ENCODE measurements around the gene RNPS1.

The RNPS1 gene

DNA sequence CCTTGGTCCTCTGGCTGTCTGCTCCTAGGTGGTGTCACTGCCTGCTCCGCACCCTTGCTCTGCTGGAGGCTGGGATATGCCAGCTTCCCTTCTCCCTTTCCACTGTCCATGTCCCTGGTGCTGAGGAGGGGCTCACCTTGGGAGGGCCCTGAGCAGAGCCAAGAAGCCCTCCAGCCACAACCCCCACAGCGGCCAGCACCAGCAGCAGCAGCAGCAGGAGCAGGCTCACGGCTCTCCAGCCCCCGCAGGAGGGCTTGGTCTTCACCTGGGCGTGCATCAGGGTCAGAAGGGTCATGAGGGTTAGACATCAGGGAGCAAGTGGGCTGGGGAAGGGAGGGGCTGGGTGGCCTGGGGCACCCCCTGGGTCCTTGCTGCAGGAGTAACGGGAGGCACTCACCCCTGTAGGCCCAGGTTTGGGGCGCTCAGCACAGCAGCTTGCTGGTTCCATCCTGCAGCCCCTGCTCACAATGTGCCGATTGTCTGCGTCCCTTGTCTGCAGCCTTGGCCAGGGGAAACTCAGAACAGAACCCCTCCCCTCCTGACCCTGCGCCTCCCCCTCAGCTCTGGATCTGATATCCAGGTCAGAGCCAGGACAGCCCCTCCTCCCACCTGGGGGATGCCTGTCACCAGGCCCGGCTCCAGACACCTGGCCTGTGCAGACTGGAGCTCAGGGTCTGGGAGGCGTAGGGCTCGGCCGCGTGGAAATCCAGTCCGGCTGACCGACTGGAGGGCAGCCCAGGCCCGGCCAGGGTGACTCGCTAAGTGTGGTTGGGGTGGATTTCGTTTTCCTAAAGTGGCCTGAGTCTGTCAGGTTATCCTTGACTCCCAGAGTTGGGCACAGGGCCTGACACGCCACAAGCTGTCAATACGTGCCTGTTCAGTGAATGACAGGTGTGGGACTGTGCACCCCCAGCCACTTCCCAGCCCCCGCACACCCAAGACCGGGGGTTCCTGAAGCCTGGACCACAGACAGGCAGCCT, 57.2 kb downstream of the RNPS1 start, which contains the start of gene BRICD5:
TSS of gene BRICD5 (minus strand) at position 478 of the 980 bp plus-strand sequence. CDS start at position 448, 30 bp downstream.
- no peak for DNase-seq

DNA sequence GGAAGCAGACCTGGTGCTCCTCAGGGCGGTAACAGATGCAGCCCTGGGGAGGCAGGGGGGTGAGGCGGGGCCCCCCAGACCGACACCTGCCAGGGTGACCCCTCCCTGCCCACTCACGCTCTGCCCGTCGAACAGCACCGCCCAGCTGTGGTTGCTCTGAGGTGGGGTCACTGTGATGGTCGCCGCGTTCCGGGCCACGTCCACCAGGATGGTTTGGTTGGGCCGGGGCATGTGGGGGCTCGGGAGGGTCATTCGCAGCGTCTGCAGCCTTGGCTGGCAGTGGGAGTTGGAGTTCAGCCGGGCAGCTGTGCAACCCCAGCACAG, 58.0 kb downstream of the RNPS1 start:
- DNase-seq = no peak

DNA sequence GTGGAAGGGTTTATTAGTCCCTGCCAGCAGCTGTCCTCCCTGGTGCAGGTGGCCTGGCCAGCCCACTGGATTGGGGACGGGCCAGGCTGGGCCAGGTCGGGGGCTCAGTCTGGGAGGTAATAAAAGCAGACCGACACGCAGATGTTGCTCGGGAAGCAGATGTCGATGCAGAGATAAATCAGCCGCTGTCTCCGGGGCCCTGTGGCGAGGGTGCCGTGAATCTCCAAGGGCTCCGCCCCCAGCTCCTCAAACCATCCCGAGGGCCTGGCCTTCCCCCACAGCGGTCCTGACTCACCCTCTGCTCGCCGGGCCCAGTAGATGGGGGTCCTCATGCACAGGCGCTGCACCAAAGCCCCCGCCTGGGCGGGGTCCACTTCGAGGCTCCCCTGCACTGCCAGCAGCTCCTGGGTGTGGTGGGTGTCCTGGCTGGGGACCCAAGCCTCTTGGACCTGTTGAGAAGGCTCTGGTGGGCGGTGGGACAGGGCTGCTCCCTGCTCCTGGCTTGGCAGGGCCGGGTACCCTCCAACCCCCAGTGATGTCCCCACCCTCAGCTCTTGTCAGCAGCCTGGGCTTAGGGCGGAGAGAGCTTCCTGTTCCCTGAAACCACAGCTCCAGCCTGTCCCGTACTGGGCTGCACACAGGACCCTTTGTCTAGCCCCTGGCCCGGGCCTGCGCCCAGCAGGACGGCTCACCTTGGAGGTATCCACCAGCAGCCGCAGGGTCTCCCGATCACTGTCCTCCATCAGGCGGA, 58.5 kb downstream of the RNPS1 start:
- no peak for DNase-seq

DNA sequence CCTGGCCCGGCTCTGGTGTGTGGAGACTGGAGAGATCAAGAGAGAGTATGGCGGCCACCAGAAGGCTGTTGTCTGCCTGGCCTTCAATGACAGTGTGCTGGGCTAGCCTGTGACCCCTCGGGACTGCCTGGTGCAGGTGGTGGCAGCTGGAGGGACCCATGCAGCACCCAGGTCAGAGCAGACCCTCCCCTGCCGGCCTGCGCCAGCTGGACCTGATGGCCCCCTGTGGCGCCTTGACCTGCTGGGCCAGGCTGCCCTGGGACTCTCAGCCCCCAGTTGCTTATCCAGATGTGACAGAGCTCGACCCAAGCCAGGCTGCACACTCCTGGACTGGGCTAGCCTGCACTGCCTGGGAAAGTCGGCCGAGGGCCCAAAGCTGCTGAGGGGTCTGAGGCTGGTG, 59.2 kb downstream of the RNPS1 start:
- no peak for DNase-seq

DNA sequence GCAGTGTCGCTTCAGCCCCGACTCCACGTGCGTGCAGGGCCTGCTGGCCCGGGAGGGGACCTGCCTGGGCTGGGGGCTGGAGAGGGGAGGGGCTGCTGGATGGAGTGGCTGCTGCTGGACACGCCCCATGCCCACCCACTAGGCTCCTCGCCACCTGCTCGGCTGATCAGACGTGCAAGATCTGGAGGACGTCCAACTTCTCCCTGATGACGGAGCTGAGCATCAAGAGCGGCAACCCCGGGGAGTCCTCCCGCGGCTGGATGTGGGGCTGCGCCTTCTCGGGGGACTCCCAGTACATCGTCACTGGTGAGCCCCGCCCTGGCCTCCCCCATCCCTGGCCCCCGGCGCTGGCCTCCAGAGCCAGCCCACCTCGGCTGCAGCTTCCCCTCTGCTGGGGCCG, 59.6 kb downstream of the RNPS1 start:
- DNase-seq = no peak

DNA sequence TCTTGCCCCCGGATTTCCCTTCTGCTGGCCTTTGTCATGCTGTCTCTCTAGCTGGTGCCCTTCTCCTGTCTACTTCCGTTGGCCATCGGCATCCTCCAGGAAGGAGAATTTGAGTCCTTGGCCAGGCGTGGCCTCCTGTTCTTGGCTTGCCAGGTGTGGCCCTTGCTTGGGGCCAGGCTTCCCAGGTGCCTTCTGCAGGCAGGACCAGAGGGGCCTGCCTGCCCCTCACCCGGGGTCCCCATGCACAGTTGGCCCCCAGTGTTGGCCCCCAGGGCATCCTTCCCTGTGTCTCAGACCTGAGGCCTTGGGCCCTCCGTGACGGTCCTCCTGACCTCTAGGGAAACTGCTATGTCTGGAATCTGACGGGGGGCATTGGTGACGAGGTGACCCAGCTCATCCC, 60.1 kb downstream of the RNPS1 start:
- DNase-seq = no peak

DNA sequence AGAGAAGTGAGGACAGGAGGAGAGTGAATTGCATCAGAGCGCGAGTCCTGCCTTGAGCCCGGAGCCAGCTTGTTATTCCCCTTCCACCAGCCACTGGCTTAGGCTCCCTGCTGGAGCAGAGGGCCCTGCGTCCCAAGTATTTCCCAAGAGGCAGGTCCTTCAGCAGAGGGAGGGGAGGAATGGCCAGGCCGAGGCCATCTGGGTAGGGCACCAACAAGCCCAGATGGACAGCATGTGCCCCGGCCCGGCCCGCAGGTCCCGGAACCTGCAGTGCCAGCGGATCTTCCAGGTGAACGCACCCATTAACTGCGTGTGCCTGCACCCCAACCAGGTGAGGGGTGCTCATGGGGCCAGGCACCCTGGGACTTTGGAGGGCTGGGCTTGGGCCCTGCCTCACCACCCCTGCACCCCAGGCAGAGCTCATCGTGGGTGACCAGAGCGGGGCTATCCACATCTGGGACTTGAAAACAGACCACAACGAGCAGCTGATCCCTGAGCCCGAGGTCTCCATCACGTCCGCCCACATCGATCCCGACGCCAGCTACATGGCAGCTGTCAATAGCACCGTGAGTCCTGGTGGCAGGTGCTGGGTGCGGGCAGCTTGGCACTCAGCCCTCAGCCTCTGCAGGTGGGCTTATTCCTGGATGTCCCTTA, 61.0 kb downstream of the RNPS1 start:
- no peak for DNase-seq

DNA sequence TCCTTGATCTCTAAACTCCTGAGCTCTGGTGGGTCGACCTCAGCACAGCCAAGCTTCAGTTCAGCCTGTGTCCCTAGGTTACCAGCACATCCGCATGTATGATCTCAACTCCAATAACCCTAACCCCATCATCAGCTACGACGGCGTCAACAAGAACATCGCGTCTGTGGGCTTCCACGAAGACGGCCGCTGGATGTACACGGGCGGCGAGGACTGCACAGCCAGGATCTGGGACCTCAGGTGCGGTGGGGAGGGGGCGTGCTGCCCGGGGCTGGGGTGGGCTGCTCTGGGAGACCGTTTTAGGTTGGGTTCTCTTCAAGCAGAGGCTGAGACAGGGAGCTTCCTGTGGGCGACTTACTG, 61.5 kb downstream of the RNPS1 start:
- no peak for DNase-seq

DNA sequence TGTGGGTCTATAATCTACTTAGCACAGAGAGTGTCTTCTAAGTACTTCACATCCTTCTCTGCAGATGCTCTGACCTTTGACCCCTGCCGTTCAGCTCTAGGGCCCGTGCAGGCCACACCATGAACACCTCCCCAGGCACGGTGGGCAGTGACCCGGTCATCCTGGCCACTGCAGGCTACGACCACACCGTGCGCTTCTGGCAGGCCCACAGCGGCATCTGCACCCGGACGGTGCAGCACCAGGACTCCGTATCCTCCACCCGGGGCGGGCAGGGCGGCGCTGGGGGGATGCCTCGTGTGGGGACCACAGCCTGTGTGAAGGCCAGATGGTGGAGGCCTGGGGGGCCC, 62.0 kb downstream of the RNPS1 start:
- no peak for DNase-seq

DNA sequence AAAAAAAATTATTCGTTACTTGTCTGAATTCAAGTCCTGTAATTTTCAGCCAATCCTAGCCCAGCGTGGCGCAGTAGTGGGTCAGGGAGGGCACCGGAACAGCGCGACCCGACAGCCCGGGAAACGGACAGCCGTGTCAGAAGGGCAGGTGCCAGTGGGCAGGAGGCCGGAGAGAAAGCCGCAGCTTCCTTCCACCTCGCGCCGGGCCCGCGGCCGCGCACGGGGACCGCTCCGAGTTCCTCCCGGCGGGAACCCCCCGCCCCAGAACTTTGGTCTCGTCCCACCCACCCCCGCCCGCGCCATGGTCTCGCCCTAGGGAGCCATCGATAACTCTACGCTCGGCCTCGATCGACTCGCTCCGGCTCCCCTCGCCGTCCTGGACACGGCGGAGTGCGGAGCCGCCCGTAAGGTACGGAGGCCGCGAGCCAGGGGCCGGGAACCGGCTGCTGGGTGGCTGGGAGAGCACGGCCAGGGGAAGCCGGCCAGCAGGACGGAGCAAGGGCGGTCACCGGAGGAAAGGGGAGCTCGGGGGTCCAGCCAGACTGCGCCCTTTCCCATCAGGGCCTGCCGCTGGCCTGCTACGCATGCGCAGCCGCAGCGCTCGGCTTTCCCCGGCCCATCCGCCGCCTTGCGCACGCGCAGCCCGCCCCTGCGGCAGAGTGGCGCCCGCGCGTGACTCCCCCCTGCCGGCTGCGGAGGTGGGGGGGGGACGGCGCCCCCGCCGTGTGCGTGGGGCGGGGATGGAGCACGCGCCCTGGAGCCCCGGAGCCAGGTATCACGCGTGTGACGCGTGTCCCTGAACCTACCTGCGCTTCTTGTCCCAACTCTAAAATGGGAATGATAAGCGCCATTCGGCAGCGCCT, 62.6 kb downstream of the RNPS1 start, which contains the start of gene MLST8:
TSS of gene MLST8 (plus strand) at position 351 of the 863 bp plus-strand sequence. CDS start 632 bp downstream, outside the sequence.
- DNase-seq = peak; percentile 82

DNA sequence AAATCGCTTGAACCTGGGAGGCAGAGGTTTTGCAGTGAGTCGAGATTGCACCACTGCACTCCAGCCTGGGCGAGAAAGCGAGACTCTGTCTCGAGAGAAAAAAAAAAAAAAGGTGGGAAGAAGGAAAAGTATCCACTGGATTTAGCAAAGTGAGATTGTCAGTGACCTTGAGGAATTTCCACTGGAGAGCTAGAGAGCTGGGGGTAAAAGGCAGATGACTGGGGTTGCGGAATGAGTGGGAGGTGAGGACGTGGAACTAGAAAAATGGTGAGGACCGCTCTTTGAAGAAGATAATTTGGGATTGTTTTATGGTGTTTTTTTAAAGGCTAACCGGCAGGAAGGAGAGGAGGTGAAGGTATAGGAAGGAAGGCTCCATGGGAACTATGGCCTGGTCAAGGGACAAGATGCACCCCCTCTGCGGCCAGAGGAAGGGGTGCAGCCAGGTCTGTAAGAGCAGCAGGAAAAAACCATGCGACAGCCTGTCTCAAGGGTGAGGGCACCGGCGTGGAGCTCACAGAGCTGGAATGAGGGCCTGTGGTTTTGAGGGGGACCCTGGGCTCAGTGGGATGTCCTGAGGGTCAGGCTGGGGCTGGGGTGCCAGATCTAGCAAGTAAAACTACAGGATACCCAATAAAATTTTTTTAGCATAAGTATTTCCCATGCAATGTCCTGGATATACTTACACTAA, 63.4 kb downstream of the RNPS1 start:
- no peak for DNase-seq

All from activated T-cell treated with anti-CD3 and anti-CD28 coated beads for 4 hours (primary cell).